Measurements from ENCODE around the gene TAGLN3. TPM values are rescaled to one million over a fixed set of nuclear protein-coding genes. Genes with fewer than 3 reads are reported as not detected.
A peak's percentile ranks its signal among the peaks of the same experiment; 100 is the strongest.

Gene TAGLN3
- total and polyA plus RNA-seq, 4 experiments from 2014 or later = not detected

DNA sequence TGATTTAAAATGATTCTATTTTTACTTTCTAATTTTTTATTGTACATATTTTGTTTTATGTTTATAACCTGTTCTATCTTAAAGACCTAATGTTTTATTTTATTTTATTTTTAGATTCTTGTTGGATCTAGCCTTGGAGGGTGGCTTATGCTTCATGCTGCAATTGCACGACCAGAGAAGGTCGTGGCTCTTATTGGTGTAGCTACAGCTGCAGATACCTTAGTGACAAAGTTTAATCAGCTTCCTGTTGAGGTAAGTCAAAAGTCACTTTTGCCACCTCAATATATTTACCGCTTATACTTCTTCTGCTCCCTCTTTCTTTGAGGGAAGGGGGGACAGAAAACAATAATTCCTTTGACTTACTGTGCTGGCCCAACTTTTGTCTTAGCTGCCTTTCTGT, 11.9 kb upstream of the TAGLN3 start:
- Histone ChIP-seq H3K27me3 (ENCODE audit: insufficient read depth, low read length) (no peaks in the 10 kb centered on the region), H3K27ac (ENCODE audit: low read depth, low read length) (no peak overlapping the region), H3K9me3 (ENCODE audit: control insufficient read depth in 1 of 2, low read length in 2 of 2) (no peaks in the 10 kb centered on the region), H3K4me3 (ENCODE audit: low read length in 2 of 2) (no peak overlapping the region), H3K4me1 (ENCODE audit: insufficient read depth, low read length) (peaks cover 36% of the 10 kb centered on the region), H3K36me3 (ENCODE audit: insufficient read depth, low read length) (peaks cover 18% of the 10 kb centered on the region)
- no peak overlapping the region for H3K4me3 Mint-ChIP-seq
- ChIA-PET CTCF (ENCODE audit: partially characterized antibody) (interaction anchor here (1.0 to 11.3 kb wide), 7 partner anchors 9 to 318 kb away, joined by 3 to 207 read pairs (median 4); partner anchors contain the start of gene TAGLN3), POLR2A (ENCODE audit: partially characterized antibody) (no interaction called here)
- no peaks in the 10 kb centered on the region for H3K27me3 Mint-ChIP-seq
- H3K27ac Mint-ChIP-seq = peak overlapping the region in 5 of 7 donors; percentile 3 to 58 (median 14)
- peaks cover 37 to 44% (median 41%) of the 10 kb centered on the region in 4 donors for H3K4me1 Mint-ChIP-seq
- peaks cover 33 to 46% of the 10 kb centered on the region in 2 donors for H3K36me3 Mint-ChIP-seq
- intact Hi-C loops (cut with micrococcal nuclease) = loop anchor here (10.0 kb wide), 1 partner anchor 912 kb away; the partner anchor contains the start of gene NECTIN3
- DNase-seq = no peak
- H3K9me3 Mint-ChIP-seq = no peaks in the 10 kb centered on the region

DNA sequence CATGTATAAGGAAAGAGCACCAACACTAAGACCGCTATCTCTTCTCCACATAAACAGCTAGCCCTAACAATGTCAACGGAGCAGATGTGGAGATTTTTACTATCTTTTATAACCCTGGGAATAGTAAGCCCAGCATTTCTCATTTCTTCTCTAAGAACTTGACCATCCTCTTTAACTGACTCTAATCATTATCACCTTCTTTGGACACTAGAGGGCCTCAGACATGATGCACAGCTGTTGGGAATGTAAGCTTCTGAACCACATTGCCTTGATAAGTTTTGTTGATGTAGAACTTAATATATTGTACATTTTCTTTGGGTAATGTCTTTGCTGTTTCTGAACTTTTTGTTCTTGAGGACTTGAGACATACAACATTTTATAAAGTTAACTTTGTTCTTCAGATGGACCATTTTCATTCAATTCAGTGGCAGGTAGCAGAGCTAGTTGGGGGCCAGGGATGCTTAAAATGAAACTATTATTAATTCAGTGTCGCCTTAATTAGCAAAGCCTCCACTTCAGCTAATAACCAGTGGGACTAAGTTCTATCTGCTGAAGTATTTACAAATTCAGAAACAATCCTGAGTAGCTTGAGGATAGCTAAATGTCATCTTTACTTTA, 9.6 kb upstream of the TAGLN3 start:
- peak overlapping the region in 2 of 8 donors; percentile 26 to 39 for H3K4me3 Mint-ChIP-seq

DNA sequence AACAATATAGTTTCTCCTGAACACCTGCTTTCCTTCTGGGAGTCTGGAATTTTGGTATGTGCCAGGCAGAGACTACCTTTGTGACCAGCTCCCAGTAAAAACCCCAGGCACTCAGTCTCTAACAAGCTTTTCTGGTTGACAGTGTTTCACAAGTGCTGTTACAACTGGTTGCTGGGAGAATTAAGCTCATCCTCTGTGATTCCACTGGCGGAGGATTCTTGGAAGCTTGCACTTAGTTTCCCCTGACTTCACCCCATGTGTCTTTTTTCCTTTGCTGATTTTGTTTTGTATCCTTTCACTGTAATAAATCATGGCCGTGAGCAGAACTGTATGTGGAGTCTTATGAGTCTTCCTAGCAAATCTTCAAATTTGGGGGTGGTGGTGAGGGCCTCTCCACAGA, 5.7 kb upstream of the TAGLN3 start:
- ChIA-PET POLR2A (ENCODE audit: partially characterized antibody) (interaction anchor here (1.3 kb wide), 1 partner anchor 14 kb away, joined by 3 read pairs; the partner anchor contains the start of gene ABHD10), CTCF (ENCODE audit: partially characterized antibody) (interaction anchor here (0.7 to 11.3 kb wide), 6 partner anchors 10 to 277 kb away, joined by 3 to 207 read pairs (median 4); partner anchors contain the start of gene ABHD10)
- no peaks in the 10 kb centered on the region for H3K27me3 ChIP-seq (ENCODE audit: insufficient read depth, low read length)
- H3K27ac ChIP-seq (ENCODE audit: low read depth, low read length) = no peak overlapping the region
- Mint-ChIP-seq H3K4me3 (no peak overlapping the region), H3K9me3 (no peaks in the 10 kb centered on the region), H3K4me1 (peaks cover 5 to 8% (median 7%) of the 10 kb centered on the region in 4 donors), H3K36me3 (peaks cover 35 to 40% of the 10 kb centered on the region in 2 donors), H3K27me3 (no peaks in the 10 kb centered on the region), H3K27ac (no peak overlapping the region)
- DNase-seq = no peak
- H3K4me1 ChIP-seq (ENCODE audit: insufficient read depth, low read length) = peaks cover 3% of the 10 kb centered on the region
- intact Hi-C loops (cut with micrococcal nuclease) = no loop called here
- no peak overlapping the region for H3K4me3 ChIP-seq (ENCODE audit: low read length in 2 of 2)
- no peaks in the 10 kb centered on the region for H3K9me3 ChIP-seq (ENCODE audit: control insufficient read depth in 1 of 2, low read length in 2 of 2)
- peaks cover 7% of the 10 kb centered on the region for H3K36me3 ChIP-seq (ENCODE audit: insufficient read depth, low read length)

More for the DNA sequence above, 9.6 kb upstream of the TAGLN3 start:
- intact Hi-C loops (cut with micrococcal nuclease) = loop anchor here (1.0 to 10.0 kb wide), 4 partner anchors 10 to 914 kb away; partner anchors contain the start of genes ABHD10 and NECTIN3
- H3K4me3 ChIP-seq (ENCODE audit: low read length in 2 of 2) = no peak overlapping the region
- H3K36me3 Mint-ChIP-seq = peaks cover 50 to 56% of the 10 kb centered on the region in 2 donors
- H3K36me3 ChIP-seq (ENCODE audit: insufficient read depth, low read length) = peaks cover 18% of the 10 kb centered on the region
- ChIA-PET CTCF (ENCODE audit: partially characterized antibody) (interaction anchor here (0.5 to 11.3 kb wide), 26 partner anchors 8 to 1017 kb away, joined by 3 to 207 read pairs (median 3); partner anchors contain the start of genes ABHD10 and TAGLN3), POLR2A (ENCODE audit: partially characterized antibody) (interaction anchor here (0.7 to 2.8 kb wide), 5 partner anchors 9 to 87 kb away, joined by 3 to 26 read pairs (median 4); partner anchors contain the start of genes ABHD10 and TAGLN3)
- H3K4me1 ChIP-seq (ENCODE audit: insufficient read depth, low read length) = peaks cover 17% of the 10 kb centered on the region
- H3K9me3 ChIP-seq (ENCODE audit: control insufficient read depth in 1 of 2, low read length in 2 of 2) = no peaks in the 10 kb centered on the region
- H3K27me3 ChIP-seq (ENCODE audit: insufficient read depth, low read length) = no peaks in the 10 kb centered on the region
- DNase-seq = peak in 4 of 5 donors; percentile 23 to 39 (median 26)
- peaks cover 23 to 28% (median 25%) of the 10 kb centered on the region in 4 donors for H3K4me1 Mint-ChIP-seq
- H3K9me3 Mint-ChIP-seq = no peaks in the 10 kb centered on the region
- H3K27ac ChIP-seq (ENCODE audit: low read depth, low read length) = no peak overlapping the region
- no peak overlapping the region for H3K27ac Mint-ChIP-seq
- H3K27me3 Mint-ChIP-seq = no peaks in the 10 kb centered on the region

DNA sequence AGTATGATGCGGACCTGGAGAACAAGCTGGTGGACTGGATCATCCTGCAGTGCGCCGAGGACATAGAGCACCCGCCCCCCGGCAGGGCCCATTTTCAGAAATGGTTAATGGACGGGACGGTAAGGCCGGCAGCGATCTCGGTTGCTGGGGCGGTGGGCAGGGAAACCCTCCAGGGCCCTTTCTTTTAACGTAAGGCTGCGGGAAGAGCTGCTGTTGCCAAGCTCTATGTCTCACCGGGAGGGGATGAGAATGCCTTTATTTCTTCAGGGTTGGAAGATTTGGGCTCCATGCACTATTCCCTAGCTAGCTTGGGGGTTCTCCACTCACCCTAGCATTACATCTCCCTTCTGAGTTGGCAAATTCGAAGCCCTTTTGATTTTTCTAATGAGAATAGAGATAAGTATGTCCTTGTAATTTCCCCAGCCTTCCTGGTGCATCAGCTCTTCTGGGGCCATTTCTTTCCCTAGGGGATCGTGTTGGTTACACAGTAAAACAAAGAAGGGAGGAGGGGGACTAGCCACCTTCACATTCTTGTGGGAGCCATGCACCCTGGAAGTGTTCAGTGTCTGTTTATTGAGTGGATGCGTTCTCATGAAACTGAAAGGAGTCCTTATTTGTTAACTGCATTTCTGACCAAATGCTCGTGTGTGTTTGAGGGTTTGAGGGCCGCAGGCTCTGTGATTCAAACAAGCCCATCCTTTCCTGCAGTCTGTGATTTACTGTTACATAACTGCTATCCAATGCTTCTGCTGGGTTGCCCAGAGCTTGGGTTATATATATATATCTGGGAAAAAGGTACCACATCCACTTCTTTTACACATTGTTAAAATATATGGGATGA, 982 bp downstream of the TAGLN3 start:
- no peak overlapping the region for H3K27ac ChIP-seq (ENCODE audit: low read depth, low read length)
- peaks cover 0 to 5% of the 10 kb centered on the region in 2 donors for H3K36me3 Mint-ChIP-seq
- H3K4me3 ChIP-seq (ENCODE audit: low read length in 2 of 2) = no peak overlapping the region
- no peaks in the 10 kb centered on the region for H3K9me3 Mint-ChIP-seq
- DNase-seq = no peak
- H3K27me3 Mint-ChIP-seq = no peaks in the 10 kb centered on the region
- ChIA-PET POLR2A (ENCODE audit: partially characterized antibody) (interaction anchor here (0.6 to 0.8 kb wide), 2 partner anchors 9 to 14 kb away, joined by 3 to 4 read pairs; no protein-coding TSS in a partner anchor), CTCF (ENCODE audit: partially characterized antibody) (interaction anchor here (1.2 to 9.2 kb wide), 3 partner anchors 12 to 44 kb away, joined by 3 to 75 read pairs (median 68); no protein-coding TSS in a partner anchor)
- H3K4me1 ChIP-seq (ENCODE audit: insufficient read depth, low read length) = peaks cover 23% of the 10 kb centered on the region
- peaks cover 23 to 34% (median 28%) of the 10 kb centered on the region in 4 donors for H3K4me1 Mint-ChIP-seq
- H3K27ac Mint-ChIP-seq = no peak overlapping the region
- peak overlapping the region in 6 of 8 donors; percentile 70 to 84 (median 72) for H3K4me3 Mint-ChIP-seq
- H3K27me3 ChIP-seq (ENCODE audit: insufficient read depth, low read length) = no peaks in the 10 kb centered on the region
- no peaks in the 10 kb centered on the region for H3K36me3 ChIP-seq (ENCODE audit: insufficient read depth, low read length)
- intact Hi-C loops (cut with micrococcal nuclease) = no loop called here
- no peaks in the 10 kb centered on the region for H3K9me3 ChIP-seq (ENCODE audit: control insufficient read depth in 1 of 2, low read length in 2 of 2)

DNA sequence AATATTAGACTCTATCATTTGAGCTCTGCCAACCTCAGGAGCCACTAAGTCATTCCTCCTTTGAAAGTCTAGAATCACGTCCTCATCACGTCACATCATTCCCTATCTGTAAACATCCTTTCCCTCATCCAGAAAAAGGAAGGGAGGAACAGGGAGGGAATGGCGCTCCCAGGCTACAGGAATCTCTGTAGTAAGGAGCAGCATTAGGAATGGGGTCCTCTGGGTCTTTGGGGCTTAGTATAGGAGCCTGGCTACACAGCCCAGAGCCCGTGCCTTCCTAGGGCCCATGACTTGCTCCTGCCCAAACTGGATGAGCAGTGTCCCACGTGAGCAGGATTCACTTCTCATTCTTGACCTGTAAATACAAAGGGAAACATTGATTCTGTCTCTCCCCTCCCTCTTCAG, 1.6 kb downstream of the TAGLN3 start:
- no peaks in the 10 kb centered on the region for H3K9me3 Mint-ChIP-seq
- ChIA-PET POLR2A (ENCODE audit: partially characterized antibody) (no interaction called here), CTCF (ENCODE audit: partially characterized antibody) (interaction anchor here (1.0 to 9.2 kb wide), 4 partner anchors 9 to 43 kb away, joined by 3 to 75 read pairs (median 36); no protein-coding TSS in a partner anchor)
- intact Hi-C loops (cut with micrococcal nuclease) = no loop called here
- H3K9me3 ChIP-seq (ENCODE audit: control insufficient read depth in 1 of 2, low read length in 2 of 2) = no peaks in the 10 kb centered on the region
- H3K27ac ChIP-seq (ENCODE audit: low read depth, low read length) = no peak overlapping the region
- no peaks in the 10 kb centered on the region for H3K27me3 Mint-ChIP-seq
- H3K36me3 ChIP-seq (ENCODE audit: insufficient read depth, low read length) = no peaks in the 10 kb centered on the region
- H3K27ac Mint-ChIP-seq = no peak overlapping the region
- H3K27me3 ChIP-seq (ENCODE audit: insufficient read depth, low read length) = no peaks in the 10 kb centered on the region
- no peak for DNase-seq
- H3K4me1 ChIP-seq (ENCODE audit: insufficient read depth, low read length) = peaks cover 23% of the 10 kb centered on the region
- H3K36me3 Mint-ChIP-seq = no peaks in the 10 kb centered on the region
- no peak overlapping the region for H3K4me3 ChIP-seq (ENCODE audit: low read length in 2 of 2)
- peaks cover 25 to 34% (median 28%) of the 10 kb centered on the region in 4 donors for H3K4me1 Mint-ChIP-seq
- no peak overlapping the region for H3K4me3 Mint-ChIP-seq

DNA sequence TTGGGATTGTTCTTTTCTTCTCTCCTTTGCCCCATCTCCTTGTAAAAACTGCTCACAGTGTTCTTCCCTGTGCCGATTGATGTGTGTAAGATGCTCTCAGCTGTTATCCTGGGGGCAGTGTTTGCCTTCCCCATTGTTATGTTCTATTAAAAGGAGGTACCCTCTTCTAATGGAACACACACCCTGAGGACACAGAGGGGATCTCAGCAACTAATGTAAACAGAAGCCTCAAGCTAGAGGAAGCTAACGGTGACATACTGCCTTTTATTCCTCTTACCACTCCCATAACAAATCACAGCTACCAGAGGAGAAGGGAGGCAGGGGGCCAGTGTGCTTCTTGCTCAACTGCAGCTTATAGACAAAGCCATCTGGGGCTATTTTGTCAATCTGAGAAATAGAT, 2.2 kb downstream of the TAGLN3 start:
- no peak overlapping the region for H3K4me3 Mint-ChIP-seq

More for the DNA sequence above, 2.2 kb downstream of the TAGLN3 start:
- intact Hi-C loops (cut with micrococcal nuclease) = no loop called here
- H3K27ac ChIP-seq (ENCODE audit: low read depth, low read length) = no peak overlapping the region
- POLR2A ChIA-PET (ENCODE audit: partially characterized antibody) = no interaction called here
- H3K4me1 Mint-ChIP-seq = peaks cover 25 to 34% (median 28%) of the 10 kb centered on the region in 4 donors
- H3K4me1 ChIP-seq (ENCODE audit: insufficient read depth, low read length) = peaks cover 23% of the 10 kb centered on the region
- H3K27me3 Mint-ChIP-seq = no peaks in the 10 kb centered on the region
- H3K27me3 ChIP-seq (ENCODE audit: insufficient read depth, low read length) = no peaks in the 10 kb centered on the region
- CTCF ChIA-PET (ENCODE audit: partially characterized antibody) = interaction anchor here (1.0 to 9.2 kb wide), 4 partner anchors 10 to 33 kb away, joined by 3 to 75 read pairs (median 36); no protein-coding TSS in a partner anchor
- no peak for DNase-seq
- no peaks in the 10 kb centered on the region for H3K36me3 Mint-ChIP-seq
- H3K4me3 ChIP-seq (ENCODE audit: low read length in 2 of 2) = no peak overlapping the region
- no peaks in the 10 kb centered on the region for H3K9me3 Mint-ChIP-seq
- no peaks in the 10 kb centered on the region for H3K9me3 ChIP-seq (ENCODE audit: control insufficient read depth in 1 of 2, low read length in 2 of 2)
- H3K36me3 ChIP-seq (ENCODE audit: insufficient read depth, low read length) = no peaks in the 10 kb centered on the region
- no peak overlapping the region for H3K27ac Mint-ChIP-seq
